KG1 (cell line): ENCODE results near the gene DNAJC22.

Experiments
- DNase-seq: peaks from one replicate; lab custom pipeline; 2025; lab: John Stamatoyannopoulos, UW

DNAJC22 gene

DNA sequence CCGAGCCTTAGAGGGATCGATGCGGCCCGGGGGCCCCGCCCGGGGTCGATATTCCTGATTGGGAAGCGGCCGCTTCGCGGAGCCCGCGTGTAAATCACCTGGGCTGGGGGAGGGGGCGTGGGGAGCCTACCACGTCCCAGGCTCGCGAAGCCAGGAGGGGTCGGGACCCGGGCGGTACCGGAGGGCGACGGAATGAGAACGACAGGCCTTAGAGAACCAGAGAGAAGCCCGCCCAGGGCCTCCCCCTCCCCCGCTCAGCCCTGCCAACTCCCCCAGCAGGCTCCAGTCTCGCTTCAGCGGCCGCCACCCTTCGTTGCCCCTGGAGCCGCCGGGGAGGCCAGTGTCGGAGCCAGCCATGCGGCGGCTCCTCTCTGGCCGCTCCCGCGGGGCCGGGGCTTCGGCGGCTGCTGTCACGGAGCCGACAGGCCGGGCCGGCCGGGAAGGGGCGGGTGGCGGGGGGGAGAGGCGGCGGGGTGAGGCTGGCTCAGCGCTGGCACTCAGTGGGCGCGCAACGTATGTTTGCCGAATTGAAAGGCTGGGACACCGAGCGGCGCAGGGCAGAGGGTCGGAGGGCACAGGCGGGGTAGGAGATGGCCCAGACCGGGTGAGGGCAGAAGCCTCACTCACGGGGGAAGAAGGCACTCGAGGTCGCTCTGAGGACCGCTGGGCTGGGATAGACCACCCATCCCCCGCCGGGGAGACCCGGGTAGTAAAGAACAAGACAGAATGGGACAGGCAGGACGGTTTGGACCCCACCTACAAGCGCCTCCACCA is 1.4 kb upstream of the DNAJC22 start:
- no peak for DNase-seq

DNA sequence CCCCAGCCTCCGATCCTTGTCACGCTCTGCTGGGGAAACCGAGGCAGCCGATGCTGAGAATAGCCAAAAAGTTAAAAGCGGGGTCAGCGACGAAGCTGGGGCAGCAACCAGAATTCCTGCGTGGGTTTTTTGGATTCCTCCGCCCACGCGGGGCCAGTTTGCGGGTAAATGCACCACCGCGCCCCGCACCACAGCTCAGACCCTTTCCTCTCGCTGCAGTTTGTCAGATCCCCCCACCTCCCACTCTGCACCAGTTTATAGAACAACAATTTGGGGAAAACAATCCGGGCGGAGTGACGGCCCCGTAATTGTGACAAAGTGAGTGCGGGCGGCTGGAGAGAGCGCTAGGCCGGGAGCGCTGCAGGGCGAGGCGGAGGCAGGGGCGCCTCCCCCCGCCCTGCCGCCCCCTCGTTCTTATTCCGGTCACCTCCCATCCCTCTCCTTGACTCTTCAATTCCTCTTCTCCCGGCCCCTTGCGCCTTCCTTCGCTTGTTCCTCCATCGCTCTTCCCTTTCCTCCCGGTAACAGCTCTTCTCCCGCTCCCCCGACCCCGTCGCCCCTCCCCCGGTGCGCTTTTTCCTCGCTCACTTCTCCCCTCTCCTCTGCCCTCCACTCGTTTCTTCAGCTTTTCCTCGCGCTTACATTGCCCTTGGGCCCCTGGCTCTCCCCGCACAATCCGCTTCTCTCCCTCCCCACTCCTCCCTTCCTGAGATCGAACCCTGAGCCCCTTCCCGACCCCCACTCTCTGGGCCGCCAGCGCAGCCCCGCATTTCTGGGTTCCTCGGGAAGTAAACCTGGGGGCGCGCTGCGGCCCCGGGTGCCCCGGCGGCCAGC is 646 bp upstream of the DNAJC22 start:
- DNase-seq = no peak

DNA sequence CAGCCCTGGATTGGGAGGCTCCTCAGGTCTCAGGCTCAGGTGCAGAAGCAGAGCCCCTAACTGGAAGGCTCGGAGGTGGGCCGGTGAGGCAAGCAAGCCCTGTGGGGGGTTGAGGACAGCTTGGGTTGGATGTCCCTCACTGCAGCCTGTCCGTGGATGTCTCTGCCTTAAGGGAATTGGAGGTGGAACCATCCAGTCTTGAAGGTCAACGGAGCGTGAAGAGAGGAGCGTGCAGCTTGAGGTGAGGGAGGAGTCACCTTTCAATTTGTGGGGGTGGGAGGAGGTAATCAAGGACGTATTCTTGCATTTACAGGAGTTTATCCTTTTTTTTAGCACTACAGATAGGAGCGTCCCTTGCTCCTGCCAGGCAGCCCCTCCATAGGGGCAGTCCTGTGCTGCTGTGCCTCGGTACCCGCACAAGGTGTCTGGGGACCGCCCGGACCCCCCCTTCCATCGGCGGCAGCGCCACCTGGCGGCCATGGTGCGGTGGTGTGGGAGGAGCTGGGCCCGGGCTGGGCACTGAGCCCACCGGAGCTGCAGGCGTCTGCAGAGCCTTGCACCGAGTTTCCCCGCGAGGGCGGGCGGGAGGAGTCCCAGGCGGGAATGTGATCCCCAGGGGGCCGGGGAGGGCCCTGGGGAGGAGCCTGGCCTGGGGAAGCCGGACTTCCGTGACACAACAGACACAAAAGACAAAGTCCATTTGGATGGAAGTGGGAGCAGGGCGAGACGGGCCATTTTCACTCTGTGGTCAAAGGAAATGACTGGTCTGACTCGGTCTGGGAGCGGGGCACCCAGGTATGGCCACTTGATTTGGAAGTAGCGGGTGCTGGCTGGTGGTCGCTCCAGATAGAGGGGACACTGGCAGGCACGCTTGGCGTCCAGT is 864 bp downstream of the DNAJC22 start:
- DNase-seq = peak; percentile 32

DNA sequence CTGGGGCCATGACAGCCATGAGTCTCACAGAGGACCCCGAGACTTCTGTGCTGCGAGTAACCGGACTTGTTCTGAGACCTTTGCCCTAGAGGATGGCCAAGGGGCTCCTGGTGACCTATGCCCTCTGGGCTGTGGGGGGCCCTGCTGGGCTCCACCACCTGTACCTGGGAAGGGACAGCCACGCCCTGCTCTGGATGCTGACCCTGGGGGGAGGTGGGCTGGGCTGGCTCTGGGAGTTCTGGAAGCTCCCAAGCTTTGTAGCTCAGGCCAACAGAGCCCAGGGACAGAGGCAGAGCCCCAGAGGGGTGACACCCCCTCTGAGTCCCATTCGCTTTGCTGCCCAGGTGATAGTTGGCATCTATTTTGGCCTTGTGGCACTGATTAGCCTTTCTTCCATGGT is 2.1 kb downstream of the DNAJC22 start:
- no peak for DNase-seq

DNA sequence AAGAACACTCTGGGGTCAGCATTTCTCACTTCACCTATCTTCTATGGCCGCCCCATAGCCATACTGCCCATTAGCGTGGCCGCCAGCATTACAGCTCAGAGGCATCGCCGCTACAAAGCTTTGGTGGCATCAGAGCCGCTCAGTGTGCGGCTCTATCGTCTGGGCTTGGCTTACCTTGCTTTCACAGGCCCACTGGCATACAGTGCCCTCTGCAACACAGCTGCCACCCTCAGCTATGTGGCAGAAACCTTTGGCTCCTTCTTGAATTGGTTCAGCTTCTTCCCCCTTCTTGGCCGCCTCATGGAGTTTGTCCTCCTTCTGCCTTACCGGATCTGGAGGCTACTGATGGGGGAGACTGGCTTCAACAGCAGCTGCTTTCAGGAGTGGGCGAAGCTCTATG is 2.6 kb downstream of the DNAJC22 start:
- DNase-seq = no peak

DNA sequence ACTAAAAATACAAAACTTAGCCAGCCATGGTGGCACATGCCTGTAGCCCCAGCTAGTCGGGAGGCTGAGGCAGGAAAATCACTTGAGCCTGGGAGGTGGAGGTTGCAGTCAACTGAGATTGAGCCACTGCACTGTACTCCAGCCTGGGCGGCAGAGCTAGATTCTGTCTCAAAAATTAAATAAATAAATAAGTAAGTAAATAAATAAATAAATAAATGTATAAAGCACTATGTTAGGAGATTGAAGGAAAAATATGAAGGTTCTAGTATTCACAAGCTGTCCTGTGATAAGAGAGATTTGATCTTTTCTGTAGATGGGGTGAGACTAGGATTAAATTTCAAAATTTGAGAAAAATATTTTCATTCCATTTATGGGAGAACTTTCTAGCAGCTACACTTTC is 5.7 kb downstream of the DNAJC22 start:
- no peak for DNase-seq

DNA sequence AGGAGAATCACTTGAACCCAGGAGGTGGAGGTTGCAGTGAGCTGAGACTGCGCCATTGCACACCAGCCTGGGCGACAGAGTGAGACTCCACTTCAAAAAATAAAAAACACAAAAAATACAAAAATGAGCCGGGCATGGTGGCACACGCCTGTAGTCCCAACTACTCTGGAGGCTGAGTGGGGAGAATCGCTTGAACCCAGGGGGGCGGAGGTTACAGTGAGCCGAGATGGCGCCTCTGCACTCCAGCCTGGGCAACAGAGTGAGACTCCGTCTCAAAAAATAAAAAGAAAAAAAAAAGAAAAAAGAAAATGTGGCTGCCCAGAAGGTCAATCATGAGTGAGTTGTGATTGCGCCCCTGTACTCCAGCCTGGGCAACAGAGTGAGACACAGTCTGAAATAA is 9.2 kb downstream of the DNAJC22 start:
- no peak for DNase-seq

DNA sequence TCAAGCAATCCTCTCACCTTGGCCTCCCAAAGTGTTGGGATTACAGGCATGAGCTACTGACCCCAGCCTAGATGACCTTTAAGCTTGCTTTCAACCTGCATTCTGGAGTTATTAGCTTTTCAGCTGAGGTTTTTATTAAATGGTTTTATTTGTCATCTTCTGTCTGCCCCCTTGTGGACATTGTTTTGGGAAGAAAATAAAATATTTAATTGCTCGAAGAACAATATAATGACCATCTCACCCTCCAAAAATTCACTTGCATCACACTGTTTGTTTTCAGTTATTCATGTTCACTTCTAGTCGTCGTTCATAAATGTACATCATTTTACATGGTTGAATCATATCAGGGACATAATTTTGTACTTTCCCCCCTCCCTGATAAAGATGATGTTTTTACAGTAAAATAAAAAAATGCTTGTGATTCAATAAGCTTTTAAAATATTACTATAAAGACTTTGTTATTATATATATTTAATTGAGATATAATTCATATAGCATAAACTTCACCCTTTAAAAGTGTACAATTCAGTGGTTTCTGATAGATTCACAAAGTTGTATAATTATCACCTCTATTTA is 10.5 kb downstream of the DNAJC22 start:
- DNase-seq = peak; percentile 36

DNA sequence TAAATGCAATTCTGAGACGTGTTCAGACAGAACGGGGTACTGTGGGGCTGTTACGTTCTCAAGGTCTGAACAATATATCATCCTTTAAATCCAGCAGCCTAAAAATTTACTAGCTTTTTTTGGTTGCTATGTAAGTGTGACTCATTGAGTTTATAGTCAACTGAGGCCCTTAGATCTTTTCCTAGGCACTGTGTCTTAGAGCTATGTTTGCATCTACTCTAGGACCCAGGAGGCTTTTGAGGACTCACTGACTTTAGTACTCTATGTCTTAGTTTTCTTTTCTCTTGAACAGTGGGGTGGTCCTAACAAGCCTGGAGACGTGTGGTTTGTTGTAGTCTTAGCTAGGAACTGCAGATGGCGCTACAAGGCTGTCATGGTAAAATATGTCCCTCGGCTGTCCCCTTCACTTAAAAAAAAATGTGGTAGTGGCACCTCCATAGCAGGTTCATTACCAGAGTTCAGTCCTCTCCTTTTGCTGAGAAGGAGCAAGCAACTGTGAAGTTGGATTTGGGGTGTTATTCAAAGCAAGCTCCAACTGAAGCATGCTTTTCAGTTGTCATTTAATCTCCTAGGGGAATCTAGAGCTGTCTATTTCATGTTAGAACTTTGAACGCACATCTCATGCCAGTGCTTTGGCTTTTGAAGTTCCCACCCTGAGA is 11.9 kb downstream of the DNAJC22 start:
- peak; percentile 48 for DNase-seq

DNA sequence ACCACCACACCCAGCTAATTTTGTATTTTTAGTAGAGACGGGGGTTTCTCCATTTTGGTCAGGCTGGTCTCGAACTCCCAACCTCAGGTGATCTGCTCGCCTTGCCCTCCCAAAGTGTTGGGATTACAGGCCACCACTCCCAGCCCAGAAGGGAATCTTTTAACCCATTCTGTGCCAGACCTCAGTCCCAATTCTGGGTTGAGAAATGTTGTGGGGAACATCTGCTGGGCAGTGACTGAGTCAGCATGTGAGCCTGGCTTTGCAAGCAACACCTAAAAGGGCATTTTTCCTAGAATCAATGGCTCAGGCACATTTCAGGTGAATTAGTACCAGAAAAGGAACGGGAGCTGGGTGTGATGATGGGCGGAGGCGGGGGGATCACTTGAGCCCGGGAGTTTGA is 13.0 kb downstream of the DNAJC22 start:
- DNase-seq = no peak

DNA sequence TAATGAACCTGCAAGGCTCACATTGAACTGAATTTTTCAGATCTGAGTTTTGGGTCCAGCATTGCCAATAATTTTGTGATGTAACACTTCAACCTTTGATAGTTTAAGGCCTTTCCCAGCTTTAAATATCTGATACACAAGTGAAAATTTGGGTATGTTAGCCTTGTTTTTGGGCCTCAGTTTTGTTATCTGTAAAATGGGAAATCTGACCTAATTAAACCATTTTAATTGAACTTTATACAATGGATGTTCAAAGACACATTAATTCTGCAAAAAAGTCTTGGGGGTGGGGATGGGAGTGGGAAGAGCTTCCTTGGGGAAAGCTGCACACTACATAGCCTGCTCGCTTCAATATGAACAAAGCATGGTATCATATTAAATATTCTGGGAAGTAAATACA is 15.4 kb downstream of the DNAJC22 start:
- DNase-seq = no peak

DNA sequence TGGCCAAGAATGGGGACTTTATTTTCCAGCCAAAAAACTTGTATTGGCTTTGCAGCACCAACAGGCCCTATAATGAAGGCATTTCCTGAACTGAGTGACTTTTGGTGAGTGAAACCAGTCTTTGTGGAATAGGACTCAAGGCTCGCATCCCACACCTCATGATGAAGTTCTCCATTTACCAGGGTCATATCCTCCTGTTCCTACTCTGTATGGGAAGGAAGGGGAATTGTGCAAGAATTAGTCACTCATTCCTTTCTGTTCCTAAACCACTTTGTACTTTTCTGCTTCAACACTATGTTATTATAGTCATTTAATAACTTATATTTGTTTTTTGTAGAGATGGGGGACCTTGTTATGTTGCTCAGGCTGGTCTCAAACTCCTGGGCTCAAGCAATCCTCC is 18.3 kb downstream of the DNAJC22 start:
- no peak for DNase-seq

DNA sequence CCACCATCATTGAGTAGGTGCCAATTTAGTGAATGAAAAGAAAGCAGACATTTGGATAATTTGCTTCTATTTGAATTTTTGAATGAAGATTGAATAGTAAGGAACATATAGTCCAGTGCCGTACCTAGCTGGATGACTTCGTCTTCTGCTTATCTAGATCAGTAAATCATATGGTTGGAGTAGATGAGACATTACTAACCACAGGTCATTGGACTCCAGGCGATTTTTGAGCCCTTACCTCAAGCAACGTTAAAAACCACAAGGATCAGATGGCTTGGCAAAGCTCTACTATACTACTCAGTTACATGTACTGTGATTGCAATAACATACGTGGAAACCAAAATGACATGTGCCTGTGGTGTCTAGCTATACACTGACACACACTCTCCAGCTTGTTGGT is 18.9 kb downstream of the DNAJC22 start:
- DNase-seq = no peak

DNA sequence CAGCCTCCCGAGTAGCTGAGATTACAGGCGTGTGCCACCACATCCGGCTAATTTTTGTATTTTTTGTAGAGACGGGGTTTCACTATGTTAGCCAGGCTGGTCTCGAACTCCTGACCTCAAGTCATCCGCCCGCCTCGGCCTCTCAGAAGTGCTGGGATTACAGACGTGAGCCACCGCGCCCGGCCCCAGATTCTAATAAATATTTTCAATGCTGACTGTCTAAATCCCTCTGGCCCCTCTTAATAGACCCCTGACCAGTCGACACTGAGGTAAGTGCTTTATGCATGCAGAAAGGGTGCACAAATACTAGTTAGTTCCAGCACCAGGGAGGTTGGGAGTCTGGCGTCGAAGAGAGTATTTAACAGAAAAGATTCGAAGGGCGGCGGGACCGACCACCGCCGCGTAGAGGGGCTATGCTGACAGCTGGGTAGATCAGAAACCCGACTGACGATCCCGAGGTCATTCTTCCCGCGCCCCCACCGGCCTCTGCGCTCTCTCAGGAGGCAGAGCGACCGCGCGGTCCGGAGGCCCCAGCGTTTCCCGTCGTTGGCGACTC is 19.5 kb downstream of the DNAJC22 start:
- DNase-seq = no peak

DNA sequence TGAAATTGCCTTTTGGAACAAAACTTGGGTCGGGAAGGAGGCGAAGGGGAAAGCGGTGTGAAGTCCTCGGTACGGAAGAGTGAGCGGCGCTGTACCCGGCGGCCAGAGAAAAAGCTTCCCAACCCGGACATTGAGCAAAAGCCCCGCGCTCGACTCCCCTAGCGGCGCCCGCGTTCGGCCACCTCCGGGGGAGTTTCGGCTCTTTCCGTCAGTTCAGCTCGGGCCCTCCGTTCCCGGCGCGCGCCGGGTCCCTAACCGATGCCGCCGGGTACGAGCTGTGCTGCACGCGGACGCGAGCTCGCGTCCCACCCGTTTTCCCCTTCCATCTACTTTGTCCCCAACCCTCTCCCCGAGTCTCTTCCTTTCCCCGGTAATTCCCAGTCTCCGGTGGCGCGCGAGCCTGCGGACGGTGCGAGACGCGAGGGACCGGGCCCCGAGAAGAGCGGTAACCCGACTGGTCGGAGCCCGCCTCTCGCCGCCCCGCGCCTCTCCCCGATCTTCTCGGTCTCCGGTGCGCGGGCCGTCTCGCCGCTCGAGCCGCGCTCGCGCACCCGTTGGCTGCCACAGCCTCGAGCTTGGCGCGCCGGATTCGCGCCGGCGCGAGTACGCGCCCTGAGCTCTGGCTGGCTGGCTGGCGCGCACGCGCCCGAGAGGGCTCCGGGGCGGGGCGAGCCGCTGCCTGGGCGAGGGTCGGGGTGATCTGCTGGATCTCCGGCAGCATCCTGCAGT is 20.1 kb downstream of the DNAJC22 start:
- peak; percentile 80 for DNase-seq

DNA sequence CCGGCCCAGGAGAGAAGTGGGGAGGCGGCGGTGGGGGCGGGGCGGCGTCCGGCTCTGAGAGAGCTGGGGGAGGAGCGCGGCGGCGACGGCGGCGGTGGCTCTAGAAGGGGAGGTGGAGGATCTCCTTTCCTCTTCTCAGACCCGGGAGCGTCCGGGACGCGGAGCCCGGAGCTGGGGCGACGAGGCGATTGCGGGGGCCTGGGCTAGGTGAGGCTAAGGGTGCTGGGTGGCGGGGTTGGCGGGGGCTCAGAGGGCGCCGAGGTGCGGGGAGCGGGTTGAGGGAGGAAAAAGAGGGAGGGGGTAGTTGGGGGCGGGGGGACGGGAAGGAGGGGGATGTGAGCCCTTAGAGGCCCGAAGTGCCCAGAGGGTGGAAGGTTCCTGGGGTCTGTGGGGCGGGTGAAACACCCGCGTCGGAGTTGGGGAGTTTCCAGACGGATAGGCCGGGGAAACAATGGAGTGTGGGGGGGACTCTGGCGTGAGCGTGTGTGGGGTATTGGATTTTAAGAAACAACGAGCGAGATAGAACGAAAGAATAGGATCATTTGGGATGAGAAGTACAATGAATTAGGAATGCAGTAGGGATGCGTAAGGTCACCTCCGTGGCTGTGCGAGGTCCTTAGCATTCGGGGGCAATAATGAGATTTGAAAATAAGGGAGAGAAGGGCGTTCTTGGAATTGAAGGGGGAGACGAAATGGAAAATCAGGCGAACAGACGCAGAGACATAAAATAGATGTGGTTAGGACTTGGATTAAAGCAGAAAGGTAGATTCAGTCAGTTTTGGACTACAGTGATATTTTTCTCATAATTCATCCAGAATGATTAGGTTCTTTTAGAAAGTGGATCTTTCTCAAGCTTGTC is 20.9 kb downstream of the DNAJC22 start, which contains the start of gene SPATS2:
TSS of gene SPATS2 (plus strand) at position 82 of the 859 bp plus-strand sequence. CDS start 93,551 bp downstream, outside the sequence.
- no peak for DNase-seq

DNA sequence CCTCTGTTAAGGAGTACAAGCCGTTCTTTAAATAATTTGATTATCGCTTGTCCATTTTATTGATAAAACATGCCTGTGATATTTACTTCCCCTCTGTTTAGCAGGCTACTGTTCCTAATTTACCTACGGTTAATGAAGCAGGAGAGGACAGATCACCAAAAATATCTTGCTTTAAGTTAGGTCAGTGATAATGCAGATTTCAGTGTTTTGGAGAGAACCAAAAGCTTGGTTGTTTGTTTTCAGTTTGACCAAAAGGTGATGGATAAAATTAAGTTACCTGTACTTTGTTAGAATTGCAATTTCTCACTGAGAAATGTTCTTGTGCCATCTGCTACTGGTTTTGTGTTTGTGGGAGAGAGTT is 21.5 kb downstream of the DNAJC22 start:
- DNase-seq = no peak

DNA sequence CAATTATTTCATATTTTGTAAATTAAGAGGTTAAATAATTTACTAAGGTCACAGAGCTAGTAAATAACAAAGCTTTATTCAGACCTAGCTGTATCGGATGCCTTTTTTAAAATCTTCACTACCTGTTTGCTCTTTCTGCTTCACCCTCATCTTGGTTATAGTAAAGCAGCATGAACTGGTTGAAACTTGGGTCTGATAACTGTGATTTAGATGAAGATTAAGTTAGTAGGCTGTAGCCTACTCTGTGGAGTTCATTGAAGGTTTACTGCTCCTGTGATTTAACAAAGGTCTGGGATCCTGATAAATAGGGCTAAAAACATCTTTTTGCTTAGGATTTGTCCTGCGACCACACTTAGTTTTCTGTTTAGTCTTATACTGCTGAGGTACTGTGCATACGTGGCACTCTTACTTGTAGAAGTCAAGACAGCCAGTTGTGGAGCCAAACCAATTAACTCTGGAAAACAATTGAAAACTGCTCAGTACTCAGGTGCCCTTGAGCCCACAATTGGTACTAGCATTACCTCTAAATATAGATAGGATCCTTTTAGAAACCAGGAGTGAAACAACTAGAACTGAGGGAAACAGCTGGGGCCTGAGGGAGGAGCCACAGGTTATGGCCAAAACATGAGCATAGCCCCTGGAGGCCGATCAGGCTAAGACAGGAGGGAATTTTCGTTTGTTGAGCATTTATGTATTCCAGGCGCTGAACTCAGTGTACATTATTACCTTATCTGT is 22.9 kb downstream of the DNAJC22 start:
- no peak for DNase-seq

DNA sequence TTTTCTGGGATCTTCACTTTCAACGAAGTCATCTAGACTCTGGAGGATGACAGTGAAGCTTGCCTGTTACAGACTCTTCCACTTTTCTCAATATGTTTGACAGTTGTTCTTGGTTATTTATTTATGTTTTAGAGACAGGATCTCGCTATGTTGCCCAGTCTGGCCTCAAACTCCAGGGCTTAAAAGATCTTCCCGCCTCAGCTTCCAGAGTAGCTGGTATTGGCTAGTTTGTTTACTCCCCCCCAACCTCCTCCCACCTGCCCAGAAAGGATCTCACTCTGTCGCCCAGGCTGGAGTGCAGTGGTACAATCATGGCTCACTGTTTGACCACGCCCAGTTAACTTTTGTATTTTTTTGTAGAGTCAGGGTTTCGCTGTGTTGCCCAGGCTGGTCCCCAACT is 23.9 kb downstream of the DNAJC22 start:
- no peak for DNase-seq
